Skin epidermis (tissue), 12 donors: ENCODE data around the gene CLHC1.

Experiments used
- H3K27ac ChIP-seq, 21 experiments: fragments of 200-600 bp; sonication (generic) in 11 of 21; one replicate each; pipeline ENCODE4 v1.5.0; 2020; ENCODE audit warnings: mild to moderate bottlenecking in 3 of 21, inconsistent platforms in 2 of 21, moderate library complexity in 2 of 21
- H3K4me3 ChIP-seq, 7 experiments: fragments of 200-600 bp; sonication (generic) in 2 of 7; one replicate each; pipeline ENCODE4 v1.5.0; 2020; ENCODE audit warnings: inconsistent platforms in 2 of 7, mild to moderate bottlenecking in 2 of 7, moderate library complexity in 1 of 7

Gene CLHC1

DNA sequence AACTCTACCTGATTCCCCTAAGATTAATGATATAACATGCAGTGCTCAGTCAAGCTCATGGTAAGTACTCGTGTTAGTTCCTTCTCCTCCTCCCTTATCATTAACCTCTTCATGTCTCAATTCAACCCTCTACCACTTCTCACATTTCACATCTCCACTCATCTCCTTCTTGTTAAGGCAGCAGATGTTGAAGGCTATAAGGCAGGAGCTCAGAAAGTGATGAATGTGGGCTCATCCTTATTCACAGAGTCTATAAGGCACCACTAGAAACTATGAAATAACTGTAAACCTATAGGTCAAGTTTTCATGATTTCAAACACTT is 56.0 kb downstream of the CLHC1 start:
- H3K4me3 ChIP-seq = no peak overlapping the region
- no peak overlapping the region for H3K27ac ChIP-seq

DNA sequence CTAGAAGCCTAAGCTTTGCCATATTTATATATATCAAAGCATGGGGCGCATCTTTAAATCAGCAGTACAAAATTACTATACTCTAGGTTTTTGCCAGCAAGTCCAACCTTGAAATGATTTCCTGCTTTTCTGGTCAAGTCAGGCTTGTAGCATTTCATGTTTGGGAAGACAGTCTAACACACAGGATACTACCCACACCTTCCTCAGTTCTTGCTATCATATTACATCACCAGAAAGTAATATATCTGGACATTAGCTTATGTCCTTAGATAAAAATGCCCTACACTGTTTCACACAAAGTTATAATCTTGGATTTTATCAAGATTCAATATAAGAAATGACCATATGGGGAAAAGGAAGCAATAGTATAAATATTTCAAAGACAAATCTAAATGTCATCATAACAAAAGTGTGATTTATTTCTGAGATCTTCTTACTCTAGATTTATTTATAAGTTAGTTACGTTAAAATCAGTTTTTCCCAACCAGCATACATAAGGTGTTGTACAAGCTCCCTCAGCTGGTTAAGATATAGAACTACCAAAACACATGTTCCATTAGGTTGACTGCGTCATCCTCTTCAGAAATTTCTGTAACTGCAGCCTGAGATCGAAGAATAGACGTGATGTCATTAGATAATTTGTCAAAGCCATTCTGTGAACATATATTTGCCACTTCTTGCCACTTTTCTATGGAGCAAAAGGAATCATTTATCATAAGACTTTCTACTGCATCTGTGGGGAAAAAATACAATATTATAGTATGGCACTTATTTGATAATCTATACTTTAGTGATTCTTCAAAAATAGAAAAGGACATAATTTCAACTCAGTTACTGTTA is 56.6 kb downstream of the CLHC1 start:
- Histone ChIP-seq H3K27ac (no peak overlapping the region), H3K4me3 (no peak overlapping the region)

DNA sequence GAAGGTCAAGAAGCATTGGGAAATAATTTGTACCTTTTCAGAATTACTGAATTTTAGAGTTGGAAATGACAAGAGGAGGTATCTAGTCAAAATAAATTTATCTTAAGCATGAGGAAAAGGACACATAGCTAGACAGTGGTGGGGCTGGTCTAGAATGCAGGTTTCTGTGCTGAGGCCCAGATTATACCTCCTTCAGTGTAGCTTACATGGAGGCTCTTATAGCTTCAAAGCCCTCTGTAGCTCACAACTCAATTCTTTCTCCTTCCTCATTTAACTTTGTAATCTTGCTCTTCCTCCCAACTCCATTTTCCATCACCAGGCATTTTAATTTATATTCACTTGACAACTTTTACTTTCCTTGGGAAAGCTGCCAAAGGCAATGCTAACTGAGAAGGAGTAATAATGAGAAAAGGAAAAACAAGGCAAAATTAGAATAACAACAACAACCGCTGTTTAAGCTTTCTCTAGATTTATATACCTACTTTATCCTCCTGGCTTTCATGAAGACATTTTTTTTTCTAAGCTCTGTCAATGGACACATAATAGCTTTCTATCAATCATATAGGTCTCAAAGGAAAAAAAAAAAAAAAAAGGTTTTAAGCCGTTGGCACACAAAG is 58.5 kb downstream of the CLHC1 start:
- no peak overlapping the region for H3K4me3 ChIP-seq
- H3K27ac ChIP-seq = no peak overlapping the region

DNA sequence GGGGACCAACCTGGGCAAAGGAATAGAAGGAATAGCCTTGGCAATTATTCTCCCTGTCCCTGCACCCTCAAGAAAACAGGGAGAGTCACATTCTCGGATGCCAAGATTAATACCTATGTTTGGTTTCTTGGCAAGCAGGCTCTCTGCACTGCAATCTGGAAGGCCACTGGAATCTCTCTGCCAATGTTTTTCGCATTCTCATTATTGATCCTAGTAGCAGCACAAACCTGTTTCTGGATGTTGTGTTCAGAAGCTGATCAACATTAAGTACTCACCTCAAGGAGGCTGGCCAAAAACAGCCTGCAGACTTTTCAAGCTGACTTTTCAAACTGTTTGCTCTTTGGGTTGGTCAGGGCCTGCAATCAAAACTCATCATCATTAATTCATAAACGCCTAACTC is 62.2 kb downstream of the CLHC1 start:
- no peak overlapping the region for H3K4me3 ChIP-seq
- no peak overlapping the region for H3K27ac ChIP-seq

DNA sequence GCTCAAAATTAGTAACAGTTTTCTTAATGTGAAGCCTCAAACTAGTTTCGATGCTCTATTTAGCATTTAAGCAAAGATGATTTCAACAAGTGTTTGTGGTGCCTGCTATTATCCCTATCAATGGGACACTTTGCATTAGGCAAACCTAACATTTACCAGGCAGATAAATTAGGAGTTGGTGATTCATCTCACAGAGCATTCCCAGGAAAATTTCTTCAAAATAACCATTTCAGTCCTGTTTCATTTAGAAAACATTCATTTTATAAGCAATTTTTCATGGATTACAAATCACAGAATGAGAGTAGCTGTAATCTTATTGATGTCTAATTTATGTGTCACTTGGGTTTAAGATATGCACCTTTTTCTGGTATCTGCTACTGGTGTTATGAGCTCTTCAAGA is 62.7 kb downstream of the CLHC1 start:
- H3K27ac ChIP-seq = no peak overlapping the region
- no peak overlapping the region for H3K4me3 ChIP-seq

DNA sequence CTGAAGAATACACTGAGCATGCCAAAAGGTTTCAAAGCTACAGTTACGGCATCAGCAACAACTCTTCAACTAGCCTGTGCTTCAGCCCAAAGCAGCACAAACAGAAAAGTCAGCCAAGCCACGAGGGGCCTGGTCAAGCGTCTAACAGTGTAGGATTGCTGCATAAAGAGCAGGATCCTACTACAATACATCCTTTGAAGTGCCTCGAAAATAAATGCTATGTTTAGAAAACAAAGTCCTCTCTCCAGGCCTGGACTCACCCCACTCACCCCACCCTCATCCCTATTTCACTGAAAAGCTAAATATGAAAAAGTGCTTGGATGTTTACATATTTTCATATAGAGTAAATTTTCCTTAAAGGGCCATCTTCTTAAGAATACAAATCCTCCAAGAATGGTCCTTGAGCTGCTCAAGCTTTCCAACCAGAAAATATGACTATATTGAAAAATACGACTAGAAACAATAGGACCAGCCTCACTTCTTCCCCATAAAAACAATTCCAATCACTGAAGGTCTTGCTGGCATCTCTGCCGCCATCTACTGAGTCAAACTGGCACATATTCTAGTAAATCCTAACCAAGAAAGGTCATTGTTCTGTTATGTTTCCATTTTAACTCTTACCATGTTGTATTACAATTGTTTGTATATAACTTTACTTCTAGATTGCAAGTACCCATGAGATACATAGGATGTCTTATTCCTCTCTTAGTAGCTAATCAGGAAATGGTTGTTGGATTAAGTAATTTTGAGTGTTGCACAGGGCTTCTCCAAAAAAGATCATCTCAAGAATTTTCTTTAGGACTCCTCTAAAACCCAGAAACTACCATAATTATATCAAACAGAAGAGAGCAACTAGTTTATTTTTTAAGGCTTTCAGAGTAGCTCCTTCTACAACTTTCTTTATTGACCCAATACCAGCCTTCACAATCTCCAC is 63.6 kb downstream of the CLHC1 start:
- no peak overlapping the region for H3K4me3 ChIP-seq
- peak overlapping the region in 12 of 21 experiments; percentile 11 to 68 (median 42) for H3K27ac ChIP-seq

DNA sequence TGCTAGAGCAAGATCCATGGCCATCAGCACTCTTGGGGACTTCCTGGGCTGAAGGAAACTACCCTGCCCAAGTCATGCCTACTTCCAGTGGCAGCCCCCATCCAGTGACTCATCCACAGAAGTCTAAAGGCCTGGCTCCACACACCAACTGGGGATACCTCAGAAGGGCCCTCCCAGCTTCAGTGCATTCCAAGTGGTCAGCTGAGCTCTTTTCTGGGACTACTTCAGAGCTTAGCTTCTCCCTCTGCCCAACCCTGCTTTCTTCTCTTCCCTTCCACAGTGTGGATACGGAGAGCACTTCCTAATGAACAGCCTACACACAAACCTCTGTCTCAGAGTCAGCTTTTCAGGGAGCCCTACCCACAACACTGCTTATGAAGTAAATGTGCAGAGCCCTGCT is 66.5 kb downstream of the CLHC1 start:
- Histone ChIP-seq H3K4me3 (no peak overlapping the region), H3K27ac (peak overlapping the region in 7 of 21 experiments; percentile 7 to 68 (median 21))

DNA sequence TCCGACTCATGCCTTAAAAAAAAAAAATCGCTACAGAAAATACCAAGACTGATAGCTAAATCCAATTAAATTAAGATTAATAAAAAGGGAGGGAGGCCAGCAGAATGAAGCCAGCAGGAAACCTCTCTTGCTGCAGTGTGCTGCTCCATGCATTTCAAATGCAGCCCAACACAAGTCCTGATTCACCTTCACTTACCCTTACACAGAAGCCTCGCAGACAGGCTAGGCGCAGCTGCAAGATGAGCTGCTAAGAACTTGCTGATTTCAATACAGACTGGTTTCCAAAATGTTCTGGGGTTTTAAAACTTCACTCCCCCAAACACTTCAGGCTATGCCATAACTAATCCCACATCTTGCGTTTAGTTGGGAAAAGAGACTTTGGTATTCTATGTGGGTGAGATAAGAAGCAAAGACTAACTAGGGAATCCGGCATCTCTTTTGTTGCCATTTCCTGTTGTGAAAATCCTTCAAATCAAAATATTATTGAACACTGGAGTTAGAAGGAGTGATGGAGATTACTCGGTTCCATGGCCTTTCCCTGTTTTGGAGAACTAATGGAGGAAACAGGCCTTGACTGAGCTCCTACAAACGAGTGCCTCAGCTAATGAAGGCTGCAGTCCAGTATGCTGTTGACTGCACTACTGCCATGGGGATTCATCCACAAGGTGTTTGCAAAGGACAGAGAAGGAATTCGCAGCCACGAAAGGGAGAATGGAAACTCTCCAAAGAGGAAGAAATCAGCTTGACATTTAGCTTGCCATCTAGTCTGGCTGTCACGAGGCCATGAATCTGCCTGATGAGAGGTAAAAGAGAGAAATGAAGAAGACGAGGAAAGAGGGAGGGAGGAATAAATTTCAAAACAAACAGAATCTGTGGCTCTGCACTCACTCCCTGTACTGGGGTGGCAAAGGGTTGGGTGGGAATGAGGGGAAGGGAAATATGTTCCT is 67.3 kb downstream of the CLHC1 start:
- peak overlapping the region in 5 of 21 experiments; percentile 7 to 73 (median 61) for H3K27ac ChIP-seq
- H3K4me3 ChIP-seq = no peak overlapping the region

DNA sequence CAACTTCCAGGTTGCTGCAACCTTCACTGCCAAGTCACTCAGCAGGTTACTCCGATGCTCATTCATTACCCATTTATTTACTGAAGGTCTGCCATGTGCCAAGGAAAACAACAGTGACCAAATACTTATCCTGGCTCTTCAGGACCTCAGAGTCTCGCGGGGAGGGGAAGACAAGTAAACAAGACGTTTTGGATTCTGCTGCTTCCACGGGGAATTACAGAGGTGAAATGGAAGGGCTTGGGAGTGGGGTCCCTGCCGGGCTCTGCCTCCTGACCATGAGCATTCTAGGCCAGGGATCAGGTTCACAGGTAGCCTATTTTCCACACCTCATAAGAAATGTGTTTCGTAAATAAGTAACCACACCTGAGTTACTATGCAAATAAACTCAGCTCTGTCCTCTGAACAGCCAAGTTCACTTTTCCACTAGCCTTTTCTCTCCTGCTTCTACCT is 68.1 kb downstream of the CLHC1 start:
- Histone ChIP-seq H3K27ac (peak overlapping the region in 13 of 21 experiments; percentile 8 to 75 (median 59)), H3K4me3 (no peak overlapping the region)

DNA sequence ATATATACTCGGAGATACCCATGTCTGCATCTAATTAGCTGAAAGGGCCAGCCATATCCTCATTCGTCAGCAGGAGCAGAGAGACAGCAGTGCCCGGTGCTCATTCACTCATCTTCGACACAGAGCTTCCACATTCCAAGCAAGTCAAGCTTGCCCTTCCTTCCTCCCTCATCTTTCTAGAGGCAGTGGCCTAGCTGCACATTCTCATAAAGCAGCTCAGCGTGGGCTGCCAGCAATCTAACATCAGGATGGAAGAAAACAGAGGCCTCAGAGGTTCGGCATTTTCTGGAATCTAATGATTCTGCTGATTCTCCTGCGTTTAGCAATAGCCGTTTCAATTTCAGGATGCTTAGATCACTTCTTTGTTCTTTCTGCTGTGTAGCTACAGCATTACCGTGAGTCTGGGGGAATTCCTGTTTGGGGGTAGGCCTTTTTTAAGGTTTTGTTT is 68.8 kb downstream of the CLHC1 start:
- H3K27ac ChIP-seq = peak overlapping the region in 18 of 21 experiments; percentile 1 to 75 (median 50)
- H3K4me3 ChIP-seq = no peak overlapping the region

DNA sequence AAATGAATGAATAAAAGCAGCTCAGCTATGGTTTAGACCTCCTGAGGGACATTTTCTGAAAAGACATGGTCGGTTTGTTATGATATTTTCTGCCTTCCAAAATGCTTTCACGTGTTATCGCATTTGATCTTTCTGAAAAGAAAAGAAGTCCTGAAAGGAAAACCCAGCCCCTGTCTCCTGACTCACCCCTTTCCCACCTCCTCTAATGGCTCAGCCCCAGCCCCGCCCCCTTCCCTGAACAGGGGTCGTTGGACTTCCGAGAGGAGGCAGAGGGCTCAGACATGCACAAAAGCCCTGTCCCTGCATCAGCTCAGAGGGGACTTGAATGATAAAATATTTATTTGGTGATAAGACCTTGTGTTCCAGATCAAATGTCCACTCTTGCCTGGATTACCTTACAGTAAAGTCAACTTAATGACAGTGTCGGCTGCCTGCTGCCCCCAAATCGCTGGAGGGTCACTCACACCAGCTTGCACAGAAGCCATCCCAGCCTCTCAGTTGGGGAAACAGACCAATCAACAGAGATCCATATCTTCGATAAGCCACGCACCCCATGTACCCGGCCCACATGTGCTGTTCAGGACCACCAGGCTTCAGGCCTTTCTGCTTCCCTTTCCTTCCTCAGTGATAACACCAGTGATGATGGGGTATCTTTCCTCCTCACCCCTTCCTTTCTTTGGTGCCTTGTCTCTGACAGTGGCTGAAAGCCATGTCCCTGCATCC is 69.6 kb downstream of the CLHC1 start:
- peak overlapping the region in 15 of 21 experiments; percentile 0 to 75 (median 57) for H3K27ac ChIP-seq
- no peak overlapping the region for H3K4me3 ChIP-seq

DNA sequence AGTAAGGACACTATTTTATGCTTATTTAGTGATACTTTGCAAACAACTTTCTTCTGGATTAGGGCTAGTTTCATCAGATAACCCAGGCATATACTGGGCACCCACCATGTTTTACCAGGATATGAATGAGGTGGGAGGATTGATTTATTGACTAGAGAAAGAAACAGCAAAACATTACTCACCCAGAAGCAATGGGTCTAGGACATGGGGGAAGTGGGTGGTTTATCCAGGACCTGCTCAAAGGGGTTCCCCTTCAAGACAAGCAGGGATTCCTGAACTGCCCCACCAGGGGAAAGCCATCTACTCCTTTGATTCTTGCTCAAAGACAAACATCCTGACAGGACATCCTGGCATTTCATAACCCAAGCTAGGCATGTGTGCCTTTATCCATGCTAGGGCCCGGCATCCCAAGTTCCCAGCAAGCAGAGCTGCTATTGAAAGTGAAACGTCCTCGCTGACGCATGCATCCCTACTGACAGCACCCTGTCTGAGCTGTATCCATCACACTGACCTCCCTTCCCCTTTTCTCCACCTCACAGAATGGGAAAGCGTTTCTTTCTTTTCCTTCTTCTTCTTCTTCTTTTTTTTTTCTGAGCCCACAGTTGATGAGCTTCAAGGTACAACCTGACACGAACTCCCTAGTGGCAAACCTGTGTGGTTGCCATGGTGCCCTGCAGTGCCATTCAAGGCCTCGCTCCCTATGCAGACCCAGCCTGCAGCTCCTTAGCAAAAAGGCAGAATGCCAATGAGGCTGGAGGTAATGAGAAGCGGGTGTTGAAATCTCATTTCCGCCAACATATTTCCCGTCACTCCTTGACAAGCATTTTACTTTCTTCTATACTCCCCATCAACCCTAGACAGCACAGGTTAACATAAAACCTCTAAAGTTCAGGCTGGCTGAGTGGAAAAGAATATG is 70.5 kb downstream of the CLHC1 start:
- peak overlapping the region in 13 of 21 experiments; percentile 15 to 75 (median 54) for H3K27ac ChIP-seq
- no peak overlapping the region for H3K4me3 ChIP-seq

DNA sequence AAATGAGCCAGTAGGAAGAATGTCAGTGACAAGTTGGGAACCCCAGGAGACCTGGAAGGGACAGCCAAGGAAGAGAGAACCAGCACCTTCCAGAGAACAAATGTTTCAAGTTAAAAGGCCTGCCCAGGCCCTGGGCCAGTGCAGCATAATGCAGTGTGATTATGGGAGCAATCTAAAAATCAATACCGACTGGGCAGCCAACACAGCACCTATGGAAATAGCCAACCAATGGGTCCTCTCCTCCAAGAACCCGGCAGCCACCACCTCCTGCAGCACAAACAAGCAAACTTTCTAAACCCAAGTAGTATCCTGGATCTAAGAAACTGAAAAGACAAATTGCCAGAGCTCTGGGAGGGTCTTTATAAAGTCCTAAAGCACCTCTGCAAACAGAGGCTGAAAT is 71.7 kb downstream of the CLHC1 start:
- Histone ChIP-seq H3K4me3 (no peak overlapping the region), H3K27ac (peak overlapping the region in 1 of 21 experiments; percentile 43)

DNA sequence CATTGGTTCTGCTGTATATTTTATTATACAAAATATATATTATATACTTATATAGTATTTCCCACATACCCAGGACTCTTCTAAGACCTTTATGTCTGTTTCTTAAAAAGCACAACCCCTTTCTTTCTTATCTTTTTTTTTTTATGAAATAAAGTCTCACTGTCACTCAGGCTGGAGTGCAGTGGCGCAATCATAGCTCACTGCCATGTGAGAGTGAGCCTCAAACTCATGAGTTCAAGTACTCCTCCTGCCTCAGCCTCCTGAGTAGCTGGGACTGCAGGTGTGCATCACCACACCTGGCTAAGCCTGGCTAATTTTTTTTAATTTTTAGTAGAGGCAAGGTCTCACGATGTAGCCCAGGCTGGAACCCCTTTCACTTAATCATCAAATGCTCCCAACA is 72.3 kb downstream of the CLHC1 start:
- Histone ChIP-seq H3K4me3 (no peak overlapping the region), H3K27ac (peak overlapping the region in 1 of 21 experiments; percentile 87)

DNA sequence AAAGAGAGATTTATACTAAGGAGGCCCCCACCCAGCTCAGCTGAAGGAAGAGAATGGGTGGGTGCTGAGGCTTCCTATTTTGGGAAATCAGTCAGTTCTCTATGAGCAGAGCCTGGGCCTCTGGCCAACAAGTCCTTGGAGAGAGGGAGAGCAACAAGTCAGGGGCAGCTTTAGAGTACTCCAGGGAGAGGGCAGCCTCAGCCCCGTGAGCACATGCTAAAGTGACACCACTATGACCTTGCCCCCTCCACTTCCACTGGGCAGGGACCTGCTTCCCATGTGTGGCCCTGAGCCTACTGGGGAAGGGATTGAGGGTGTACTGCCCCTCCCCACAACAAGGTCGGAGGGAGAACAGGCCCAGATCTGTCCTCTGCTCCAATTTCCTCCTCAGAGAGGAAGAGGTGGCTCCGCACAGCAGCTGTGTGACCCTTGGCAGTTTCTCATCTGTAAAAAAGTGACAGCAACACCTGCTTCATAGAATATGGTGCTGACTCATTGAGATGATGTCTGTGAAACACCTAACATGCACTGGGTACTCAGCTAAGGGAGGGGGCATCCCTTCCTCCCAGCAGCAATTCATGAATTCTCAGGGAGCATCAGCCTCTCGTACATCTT is 72.9 kb downstream of the CLHC1 start:
- no peak overlapping the region for H3K4me3 ChIP-seq
- peak overlapping the region in 8 of 21 experiments; percentile 26 to 87 (median 52) for H3K27ac ChIP-seq

DNA sequence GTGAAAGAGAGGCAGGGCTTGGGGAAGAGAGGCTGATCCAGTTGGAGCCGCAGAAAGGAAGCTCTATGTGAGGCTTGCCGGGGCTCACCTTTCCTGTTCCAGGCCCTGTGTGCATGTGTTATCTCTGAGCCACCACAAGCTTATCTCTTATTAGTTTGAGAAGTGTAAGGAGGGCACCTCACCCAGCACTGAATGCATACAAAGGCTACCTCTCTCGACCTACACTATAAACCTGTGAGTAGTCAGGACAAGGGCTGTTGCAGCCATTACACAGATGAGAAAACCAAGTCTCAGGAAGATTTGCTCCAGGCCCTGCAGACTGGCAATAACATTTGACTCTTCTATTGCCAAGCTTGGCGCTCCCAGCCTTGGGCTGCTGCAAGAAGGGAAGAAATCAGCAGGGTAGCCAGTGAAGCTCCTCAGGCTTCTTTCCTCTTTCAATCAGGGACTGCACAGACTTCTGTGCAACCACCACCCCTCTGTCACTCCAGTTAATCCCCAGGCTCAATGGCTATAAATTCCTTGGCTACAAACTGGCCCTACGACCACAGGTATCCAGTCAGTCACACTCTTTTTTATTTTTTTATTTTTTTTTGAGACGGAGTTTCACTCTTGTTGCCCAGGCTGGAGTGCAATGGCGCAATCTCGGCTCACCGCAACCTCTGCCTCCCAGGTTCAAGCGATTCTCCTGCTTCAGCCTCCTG is 73.8 kb downstream of the CLHC1 start:
- peak overlapping the region in 12 of 21 experiments; percentile 8 to 92 (median 72) for H3K27ac ChIP-seq

More for the DNA sequence above, 73.8 kb downstream of the CLHC1 start:
- no peak overlapping the region for H3K4me3 ChIP-seq
